GM06990 (cell line): ENCODE measurements around the gene GAN.

Experiments used
- DNase-seq: peaks from one replicate; pipeline ENCODE4 v3.0.0-alpha.2; 2011; ENCODE audit not compliant: insufficient read length; ENCODE audit errors: extremely low read depth
- H3K27me3 ChIP-seq: replicated peaks from 2 replicates; pipeline ENCODE4 v1.6.0; 2011; ENCODE audit warnings: low read length; ENCODE audit not compliant: control insufficient read depth, insufficient read depth
- H3K36me3 ChIP-seq: 2 replicates; pipeline ENCODE4 v1.5.1; 2011; ENCODE audit warnings: low read length; ENCODE audit not compliant: control insufficient read depth, insufficient read depth
- H3K4me3 ChIP-seq: replicated peaks from 2 replicates; pipeline ENCODE4 v1.5.1; 2011; ENCODE audit warnings: low read depth, mild to moderate bottlenecking, control low read depth, low read length
- CTCF ChIP-seq: IDR thresholded peaks from 2 replicates; pipeline ENCODE4 v1.5.1; 2011; ENCODE audit warnings: low read length, control low read depth, mild to moderate bottlenecking, inconsistent platforms; ENCODE audit not compliant: insufficient read depth, poor library complexity, severe bottlenecking

GAN gene

GRCh38 chr16:81311762-81312161 lies 3.0 kb upstream of the GAN start:
- no peaks in the 10 kb centered on the region for H3K36me3 ChIP-seq
- no peak for DNase-seq
- H3K4me3 ChIP-seq, result no peak overlapping the region
- no peaks in the 10 kb centered on the region for H3K27me3 ChIP-seq
- TF ChIP-seq CTCF, result no peak

- Histone ChIP-seq H3K4me3 (peak overlapping the region; percentile 78), H3K36me3 (no peaks in the 10 kb centered on the region), H3K27me3 (no peaks in the 10 kb centered on the region)
- no peak for TF ChIP-seq CTCF
- DNase-seq, result no peak
These were observed 810 bp upstream of the GAN start for GRCh38 chr16:81313701-81314602.

- H3K36me3 ChIP-seq, result no peaks in the 10 kb centered on the region
- peak; percentile 59 for DNase-seq
- no peaks in the 10 kb centered on the region for H3K27me3 ChIP-seq
- TF ChIP-seq CTCF, result peak; percentile 9
- peak overlapping the region; percentile 78 for H3K4me3 ChIP-seq
These were observed 761 bp downstream of the GAN start for GRCh38 chr16:81315271-81316175.

- no peaks in the 10 kb centered on the region for H3K27me3 ChIP-seq
- no peak for DNase-seq
- H3K36me3 ChIP-seq, result no peaks in the 10 kb centered on the region
- peak overlapping the region; percentile 78 for H3K4me3 ChIP-seq
- no peak for TF ChIP-seq CTCF
These were observed 1.4 kb downstream of the GAN start for GRCh38 chr16:81316176-81316496.

GRCh38 chr16:81318711-81319110 lies 3.9 kb downstream of the GAN start:
- H3K4me3 ChIP-seq, result no peak overlapping the region
- H3K27me3 ChIP-seq, result no peaks in the 10 kb centered on the region
- no peak for TF ChIP-seq CTCF
- H3K36me3 ChIP-seq, result no peaks in the 10 kb centered on the region
- no peak for DNase-seq
